NOMO-1 (cell line): ENCODE measurements around the gene NAP1L4.

Experiments used
- DNase-seq, 2 experiments: peaks; one replicate each; lab custom pipeline; 2025; ENCODE audit not compliant: unreplicated experiment in 2 of 2; lab: John Stamatoyannopoulos, UW

Gene NAP1L4

GRCh38 chr11:2926611-2927051 lies 65.5 kb downstream of the NAP1L4 start:
- no peak for DNase-seq

- no peak for DNase-seq
Observed at GRCh38 chr11:2924821-2925675, 67.1 kb downstream of the NAP1L4 start.

GRCh38 chr11:2924381-2924780 lies 67.7 kb downstream of the NAP1L4 start:
- no peak for DNase-seq

- DNase-seq, result no peak
Observed at GRCh38 chr11:2923446-2924375, 68.4 kb downstream of the NAP1L4 start.

GRCh38 chr11:2922655-2923054 lies 69.5 kb downstream of the NAP1L4 start:
- DNase-seq, result no peak

GRCh38 chr11:2921742-2922493 lies 70.2 kb downstream of the NAP1L4 start:
- DNase-seq, result no peak

GRCh38 chr11:2921261-2921660 lies 70.9 kb downstream of the NAP1L4 start:
- DNase-seq, result no peak

GRCh38 chr11:2920343-2920742 lies 71.8 kb downstream of the NAP1L4 start:
- DNase-seq, result no peak

GRCh38 chr11:2919837-2920236 lies 72.3 kb downstream of the NAP1L4 start:
- no peak for DNase-seq

GRCh38 chr11:2919188-2919587 lies 72.9 kb downstream of the NAP1L4 start:
- DNase-seq, result no peak

- DNase-seq, result no peak
Observed at GRCh38 chr11:2917842-2918490, 74.2 kb downstream of the NAP1L4 start.

- DNase-seq, result no peak
Observed at GRCh38 chr11:2916892-2917645, 75.1 kb downstream of the NAP1L4 start.

GRCh38 chr11:2916114-2916891 lies 75.8 kb downstream of the NAP1L4 start:
- no peak for DNase-seq

- no peak for DNase-seq
Observed at GRCh38 chr11:2915473-2915872, 76.7 kb downstream of the NAP1L4 start.

GRCh38 chr11:2914455-2915195 lies 77.5 kb downstream of the NAP1L4 start:
- no peak for DNase-seq

- no peak for DNase-seq
Observed at GRCh38 chr11:2913776-2914175, 78.4 kb downstream of the NAP1L4 start.

- no peak for DNase-seq
Observed at GRCh38 chr11:2913019-2913431, 79.1 kb downstream of the NAP1L4 start.

GRCh38 chr11:2912498-2912897 lies 79.6 kb downstream of the NAP1L4 start:
- no peak for DNase-seq
